DND-41 (cell line): Measurements from ENCODE around the gene DHPS.

ENCODE experiments used
- ATAC-seq: fragments of 200-7000 bp; cut with Tn5 transposase; 3 replicates; pipeline ENCODE4 v1.9.1; 2021; ENCODE audit warnings: low read depth; ENCODE audit not compliant: insufficient read depth
- DNase-seq: peaks from one replicate; pipeline ENCODE4 v3.0.0-alpha.2; 2020
- H2AFZ ChIP-seq: 2 replicates; pipeline ENCODE4 v1.6.0; 2012; ENCODE audit warnings: low read depth, low read length
- H3K27ac ChIP-seq: 2 replicates; pipeline ENCODE4 v1.5.1; 2012; ENCODE audit warnings: low read length, inconsistent platforms
- H3K27me3 ChIP-seq: fragments of 200-600 bp; sonication (generic); 2 replicates; pipeline ENCODE4 v1.6.0; 2012; ENCODE audit warnings: low read length, mild to moderate bottlenecking, inconsistent platforms; ENCODE audit not compliant: insufficient read depth, poor library complexity
- H3K36me3 ChIP-seq: 2 replicates; pipeline ENCODE4 v1.5.1; 2012; ENCODE audit warnings: low read length, inconsistent platforms; ENCODE audit not compliant: insufficient read depth
- H3K4me1 ChIP-seq: 2 replicates; pipeline ENCODE4 v1.5.1; 2012; ENCODE audit warnings: mild to moderate bottlenecking, low read length; ENCODE audit not compliant: insufficient read depth
- H3K4me2 ChIP-seq: 2 replicates; pipeline ENCODE4 v1.6.0; 2012; ENCODE audit warnings: mild to moderate bottlenecking, moderate library complexity, low read length, inconsistent platforms; ENCODE audit not compliant: insufficient read depth
- H3K4me3 ChIP-seq, 2 experiments: fragments of 200-600 bp in 1 of 2; shearing (Covaris generic) in 1 of 2; 2 replicates each; pipeline ENCODE4 v1.5.1; 2012 to 2016; ENCODE audit warnings: inconsistent platforms in 2 of 2, low read length in 2 of 2, mild to moderate bottlenecking in 2 of 2, low read depth in 1 of 2, moderate library complexity in 1 of 2
- H3K79me2 ChIP-seq: 2 replicates; pipeline ENCODE4 v1.6.0; 2012; ENCODE audit warnings: low read length, inconsistent platforms; ENCODE audit not compliant: insufficient read depth
- H3K9ac ChIP-seq: 2 replicates; pipeline ENCODE4 v1.6.0; 2012; ENCODE audit warnings: low read depth, mild to moderate bottlenecking, inconsistent platforms, low read length, moderate library complexity
- H3K9me3 ChIP-seq: 2 replicates; pipeline ENCODE4 v1.5.1; 2012; ENCODE audit warnings: low read length, moderate library complexity, mild to moderate bottlenecking, inconsistent platforms; ENCODE audit not compliant: insufficient read depth, severe bottlenecking
- H4K20me1 ChIP-seq: 2 replicates; pipeline ENCODE4 v1.6.0; 2012; ENCODE audit warnings: low read length; ENCODE audit not compliant: insufficient read depth
- EZH2 ChIP-seq: IDR thresholded peaks from 3 replicates; pipeline ENCODE4 v1.6.1; 2012; ENCODE audit warnings: borderline replicate concordance, low read depth, mild to moderate bottlenecking, moderate library complexity, low read length, inconsistent platforms; ENCODE audit not compliant: severe bottlenecking
- TF ChIP-seq, protein P1 (sequence below): IDR thresholded peaks from 2 replicates; pipeline ENCODE4 v1.5.1; 2012; ENCODE audit warnings: borderline replicate concordance, low read length, moderate library complexity, mild to moderate bottlenecking; ENCODE audit not compliant: poor library complexity, severe bottlenecking; ENCODE audit errors: extremely low read depth

DHPS gene

GRCh38 chr19:12665671-12666264 lies 15.9 kb downstream of the DHPS start:
- peak overlapping the region; percentile 74 for H3K9ac ChIP-seq
- peaks cover 48% of the 10 kb centered on the region for H3K4me1 ChIP-seq
- H3K79me2 ChIP-seq: peaks cover 56% of the 10 kb centered on the region
- H3K4me2 ChIP-seq: peak overlapping the region; percentile 77
- H2AFZ ChIP-seq: peak overlapping the region; percentile 94
- peak overlapping the region; percentile 77 for H3K27ac ChIP-seq
- DNase-seq: no peak
- peaks cover 8% of the 10 kb centered on the region; the same call in 1 of the 2 replicates for H4K20me1 ChIP-seq
- no peak for ATAC-seq
- H3K4me3 ChIP-seq: peak overlapping the region; percentile 84 to 86
- H3K9me3 ChIP-seq: no peaks in the 10 kb centered on the region
- peaks cover 59% of the 10 kb centered on the region for H3K36me3 ChIP-seq
- TF ChIP-seq, protein P1, sequence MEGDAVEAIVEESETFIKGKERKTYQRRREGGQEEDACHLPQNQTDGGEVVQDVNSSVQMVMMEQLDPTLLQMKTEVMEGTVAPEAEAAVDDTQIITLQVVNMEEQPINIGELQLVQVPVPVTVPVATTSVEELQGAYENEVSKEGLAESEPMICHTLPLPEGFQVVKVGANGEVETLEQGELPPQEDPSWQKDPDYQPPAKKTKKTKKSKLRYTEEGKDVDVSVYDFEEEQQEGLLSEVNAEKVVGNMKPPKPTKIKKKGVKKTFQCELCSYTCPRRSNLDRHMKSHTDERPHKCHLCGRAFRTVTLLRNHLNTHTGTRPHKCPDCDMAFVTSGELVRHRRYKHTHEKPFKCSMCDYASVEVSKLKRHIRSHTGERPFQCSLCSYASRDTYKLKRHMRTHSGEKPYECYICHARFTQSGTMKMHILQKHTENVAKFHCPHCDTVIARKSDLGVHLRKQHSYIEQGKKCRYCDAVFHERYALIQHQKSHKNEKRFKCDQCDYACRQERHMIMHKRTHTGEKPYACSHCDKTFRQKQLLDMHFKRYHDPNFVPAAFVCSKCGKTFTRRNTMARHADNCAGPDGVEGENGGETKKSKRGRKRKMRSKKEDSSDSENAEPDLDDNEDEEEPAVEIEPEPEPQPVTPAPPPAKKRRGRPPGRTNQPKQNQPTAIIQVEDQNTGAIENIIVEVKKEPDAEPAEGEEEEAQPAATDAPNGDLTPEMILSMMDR: no peak
- TF ChIP-seq EZH2: no peak
- H3K27me3 ChIP-seq: no peaks in the 10 kb centered on the region

GRCh38 chr19:12665281-12665573 lies 16.5 kb downstream of the DHPS start:
- DNase-seq: no peak
- peak overlapping the region; percentile 77; the same call in 1 of the 2 replicates for H3K4me2 ChIP-seq
- no peak for TF ChIP-seq EZH2
- TF ChIP-seq, protein P1: no peak

GRCh38 chr19:12664406-12665280 lies 17.0 kb downstream of the DHPS start:
- TF ChIP-seq, protein P1: no peak
- no peak for TF ChIP-seq EZH2
- H3K27me3 ChIP-seq: no peaks in the 10 kb centered on the region
- no peak for DNase-seq
- H3K79me2 ChIP-seq: peaks cover 45% of the 10 kb centered on the region
- no peaks in the 10 kb centered on the region for H3K9me3 ChIP-seq
- no peak overlapping the region for H2AFZ ChIP-seq
- H3K36me3 ChIP-seq: peaks cover 54% of the 10 kb centered on the region
- peaks cover 38% of the 10 kb centered on the region for H3K4me1 ChIP-seq
- H3K27ac ChIP-seq: no peak overlapping the region
- no peak overlapping the region for H3K4me3 ChIP-seq
- ATAC-seq: no peak
- H3K4me2 ChIP-seq: peak overlapping the region; percentile 77; the same call in 1 of the 2 replicates
- H4K20me1 ChIP-seq: 0 out of 2 replicates have a peak, but pooled peaks cover 5% of the 10 kb centered on the region
- H3K9ac ChIP-seq: no peak overlapping the region

More at GRCh38 chr19:12665281-12665573, 16.5 kb downstream of the DHPS start:
- Histone ChIP-seq H3K9me3 (no peaks in the 10 kb centered on the region), H3K9ac (no peak overlapping the region), H3K36me3 (peaks cover 53% of the 10 kb centered on the region), H4K20me1 (0 out of 2 replicates have a peak, but pooled peaks cover 5% of the 10 kb centered on the region), H3K79me2 (peaks cover 51% of the 10 kb centered on the region), H3K4me3 (no peak overlapping the region), H3K4me1 (peaks cover 42% of the 10 kb centered on the region), H3K27me3 (no peaks in the 10 kb centered on the region), H3K27ac (no peak overlapping the region), H2AFZ (no peak overlapping the region)
- no peak for ATAC-seq
